Measurements from ENCODE around the gene FBXO40. TPM values are rescaled to one million over a fixed set of nuclear protein-coding genes. Genes with fewer than 3 reads are reported as not detected.

The FBXO40 gene
- total and polyA plus RNA-seq, 2 of the 13 experiments (the other 11 are each of a cell fraction or from before 2014, with no cell fraction given) = not detected

DNA sequence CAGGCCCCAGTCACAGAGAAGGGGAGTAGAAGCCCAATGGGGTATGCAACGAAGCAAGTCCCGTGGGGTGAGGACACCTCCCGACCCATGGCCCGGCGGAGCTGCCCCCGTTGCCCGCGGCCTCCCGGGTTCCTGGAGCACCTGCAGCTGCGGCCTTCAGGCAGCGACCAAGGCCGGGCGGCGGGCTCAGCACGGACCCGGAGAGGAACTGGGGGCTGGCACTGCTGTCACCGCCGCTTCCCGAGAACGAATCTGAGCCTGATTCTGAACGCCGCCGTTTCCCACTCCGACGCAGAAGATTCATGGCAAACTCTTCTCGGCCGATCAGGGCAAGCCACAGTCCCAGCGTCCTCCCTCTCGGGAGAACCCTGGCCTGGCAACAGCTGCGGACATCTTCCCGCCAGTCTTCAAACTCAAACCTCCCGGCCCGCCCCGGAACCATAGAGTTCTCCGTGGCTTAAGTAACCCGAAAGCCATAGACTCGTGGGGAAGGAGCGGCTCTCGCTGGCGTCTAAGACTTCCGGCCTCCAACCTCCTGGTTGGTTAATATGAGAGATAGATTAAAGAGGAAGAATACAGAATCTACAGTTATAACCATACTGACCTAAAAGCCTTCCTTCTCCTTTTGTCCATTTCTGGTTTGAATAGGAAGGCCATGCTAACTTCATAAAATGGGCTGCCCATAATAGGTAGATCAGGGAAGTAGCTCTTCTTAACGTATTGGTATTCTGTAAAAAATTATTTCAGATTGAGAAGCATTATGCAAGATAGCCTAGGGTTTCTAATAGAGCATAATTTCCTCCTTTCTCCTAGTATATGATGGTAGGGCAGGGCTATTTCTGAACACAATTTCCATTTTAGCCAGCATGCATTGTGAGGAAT lies 47.4 kb upstream of the FBXO40 start, which contains the start of gene POLQ (continued):
- TF ChIP-seq BATF2 (CRISPR knock-in tag; IDR thresholded peaks at IDR 0.05) (no peak), ZNF709 (CRISPR knock-in tag; IDR thresholded peaks at IDR 0.05) (no peak), ZNF83 (CRISPR knock-in tag; IDR thresholded peaks at IDR 0.05; ENCODE audit: borderline replicate concordance) (no peak), PHF20 (CRISPR knock-in tag; IDR thresholded peaks at IDR 0.05) (peak; percentile 93), YEATS2 (CRISPR knock-in tag; IDR thresholded peaks at IDR 0.05; ENCODE audit: borderline replicate concordance) (peak; percentile 91), NR2C2 (CRISPR knock-in tag; IDR thresholded peaks at IDR 0.05; ENCODE audit: borderline replicate concordance) (peak; percentile 57; the same call in 1 of the 2 replicates), SRF (IDR thresholded peaks at IDR 0.05; ENCODE audit: low read depth, low read length) (no peak), KIAA2018 (CRISPR knock-in tag; IDR thresholded peaks at IDR 0.05; ENCODE audit: borderline replicate concordance) (no peak), ISL2 (CRISPR knock-in tag; IDR thresholded peaks at IDR 0.05) (peak; percentile 61; the same call in 1 of the 2 replicates), ZBTB3 (CRISPR knock-in tag; IDR thresholded peaks at IDR 0.05; ENCODE audit: borderline replicate concordance, low read depth) (no peak; the same call in 1 of the 2 replicates), ETS1 (CRISPR knock-in tag; IDR thresholded peaks at IDR 0.05) (no peak), ZMAT5 (CRISPR knock-in tag; IDR thresholded peaks at IDR 0.05; ENCODE audit: borderline replicate concordance, low read depth) (no peak), KAT2B (IDR thresholded peaks at IDR 0.05; ENCODE audit: borderline replicate concordance, low read depth, low read length) (no peak), ZBTB7A (CRISPR knock-in tag; IDR thresholded peaks at IDR 0.05) (peak; percentile 40; the same call in 1 of the 2 replicates), HCFC1 (IDR thresholded peaks at IDR 0.05; ENCODE audit: low read depth, low read length) (peak; percentile 28; the same call in 1 of the 2 replicates)
- TF ChIP-seq, protein P1, sequence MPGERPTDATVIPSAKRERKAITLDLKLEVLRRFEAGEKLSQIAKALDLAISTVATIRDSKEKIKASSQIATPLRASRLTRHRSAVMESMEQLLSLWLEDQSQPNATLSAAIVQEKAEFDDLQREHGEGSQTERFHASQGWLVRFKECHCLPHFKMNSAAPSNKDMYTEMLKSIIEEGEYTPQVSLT (CRISPR knock-in tag; IDR thresholded peaks at IDR 0.05; ENCODE audit: borderline replicate concordance, low read depth) = no peak

All from HepG2 (cell line).